Skeletal muscle cell (primary cell): ENCODE measurements around the gene CUBN.

Source experiments
- DNase-seq: peaks from one replicate; pipeline ENCODE4 v3.0.0-alpha.2; 2010; ENCODE audit warnings: low read depth
- H3K4me3 ChIP-seq: 2 replicates; pipeline ENCODE4 v1.5.1; 2011; ENCODE audit warnings: low read depth, mild to moderate bottlenecking, control low read depth, low read length, moderate library complexity

Gene CUBN

DNA sequence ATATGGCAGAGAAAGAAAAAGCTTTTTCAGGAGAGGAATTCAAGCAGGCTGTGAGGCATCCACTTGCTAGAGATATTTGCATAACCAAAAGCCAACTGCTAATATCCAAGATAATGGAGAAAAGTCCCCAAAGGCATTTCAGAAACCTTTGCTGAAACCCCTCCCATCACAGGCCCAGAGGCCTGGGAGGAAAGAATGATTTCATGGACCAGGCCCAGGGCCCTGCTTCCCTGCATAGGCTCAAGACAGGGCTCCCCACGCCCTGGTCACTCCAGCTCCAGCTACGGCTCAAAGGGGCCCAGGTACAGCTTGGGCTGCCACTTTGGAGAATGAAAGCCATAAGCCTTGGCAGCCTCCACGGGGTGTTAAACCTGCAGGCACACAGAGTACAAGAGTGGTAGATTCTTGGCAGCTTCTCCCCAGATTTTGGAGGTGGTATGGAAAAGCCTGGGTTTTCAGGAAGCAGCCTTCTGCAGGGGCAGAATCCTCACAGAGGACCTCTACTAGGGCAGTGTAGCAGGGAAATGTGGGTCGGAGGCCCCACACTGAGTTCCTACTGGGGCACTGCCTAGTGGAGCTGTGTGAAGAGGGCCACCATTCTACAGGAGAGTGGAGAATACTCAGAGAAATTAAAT lies 306.8 kb downstream of the CUBN start:
- H3K4me3 ChIP-seq, result no peak overlapping the region
- DNase-seq, result no peak

- no peak for DNase-seq
- H3K4me3 ChIP-seq, result no peak overlapping the region
Measured at GRCh38 chr10:16822027-16822426, 307.6 kb downstream of the CUBN start.

DNA sequence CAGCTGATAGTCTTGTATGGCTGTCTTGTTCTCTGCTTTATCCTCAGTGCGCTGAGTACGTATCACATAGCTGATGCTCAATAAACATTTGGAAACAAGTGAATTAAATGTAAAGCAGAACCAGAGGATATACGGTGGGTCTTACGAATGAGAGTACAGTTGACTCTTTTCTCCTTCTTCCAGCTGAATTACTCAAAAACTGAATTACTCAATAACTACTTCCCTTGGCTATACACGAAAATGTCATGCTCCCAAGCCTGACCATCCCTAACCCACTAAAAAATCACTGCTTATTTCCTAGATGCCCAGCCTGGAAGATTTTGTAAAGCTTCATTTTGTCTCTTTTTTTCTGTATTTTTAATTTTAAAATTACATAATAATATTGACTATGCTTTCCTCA lies 309.2 kb downstream of the CUBN start:
- H3K4me3 ChIP-seq, result no peak overlapping the region
- no peak for DNase-seq

DNA sequence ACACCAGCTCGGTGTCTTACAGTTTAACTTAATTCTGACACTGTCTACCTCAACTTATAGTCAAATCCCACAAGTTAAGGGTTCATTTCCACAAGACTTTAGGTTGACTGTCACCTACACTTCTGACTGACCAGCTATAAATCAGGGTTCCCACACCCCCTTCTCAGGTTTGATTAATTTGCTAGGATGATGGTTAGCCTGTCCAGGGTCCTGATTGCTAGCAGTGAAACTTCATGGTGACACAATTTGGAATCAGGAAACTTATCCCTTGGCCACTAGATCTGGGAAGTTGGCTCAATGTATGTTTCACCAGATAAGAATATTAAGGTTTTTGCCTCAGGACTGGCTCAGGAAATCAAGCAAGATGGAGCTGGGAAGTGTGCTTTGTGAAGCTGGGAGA lies 309.6 kb downstream of the CUBN start:
- no peak overlapping the region for H3K4me3 ChIP-seq
- DNase-seq, result no peak

- no peak for DNase-seq
- no peak overlapping the region for H3K4me3 ChIP-seq
Measured at GRCh38 chr10:16819436-16819835, 310.2 kb downstream of the CUBN start.

DNA sequence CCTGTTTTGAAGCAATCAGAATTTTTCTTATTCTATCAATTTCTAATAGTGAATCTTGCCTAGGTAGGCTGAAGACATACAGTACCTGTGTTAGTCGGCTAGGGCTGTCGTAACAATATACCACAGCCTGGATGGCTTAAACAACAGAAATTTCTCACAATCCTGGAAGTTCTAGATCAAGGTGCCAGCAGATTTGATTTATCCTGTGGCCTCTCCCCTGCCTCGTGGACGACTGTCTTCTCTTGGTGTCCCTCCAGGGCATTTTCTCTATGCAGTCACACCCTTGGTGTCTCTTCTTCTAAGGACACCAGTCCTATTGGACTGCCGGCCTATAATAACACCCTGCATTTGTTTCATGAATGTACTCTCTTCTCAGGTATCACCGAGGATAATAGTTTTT lies 310.6 kb downstream of the CUBN start:
- H3K4me3 ChIP-seq, result no peak overlapping the region
- DNase-seq, result no peak

DNA sequence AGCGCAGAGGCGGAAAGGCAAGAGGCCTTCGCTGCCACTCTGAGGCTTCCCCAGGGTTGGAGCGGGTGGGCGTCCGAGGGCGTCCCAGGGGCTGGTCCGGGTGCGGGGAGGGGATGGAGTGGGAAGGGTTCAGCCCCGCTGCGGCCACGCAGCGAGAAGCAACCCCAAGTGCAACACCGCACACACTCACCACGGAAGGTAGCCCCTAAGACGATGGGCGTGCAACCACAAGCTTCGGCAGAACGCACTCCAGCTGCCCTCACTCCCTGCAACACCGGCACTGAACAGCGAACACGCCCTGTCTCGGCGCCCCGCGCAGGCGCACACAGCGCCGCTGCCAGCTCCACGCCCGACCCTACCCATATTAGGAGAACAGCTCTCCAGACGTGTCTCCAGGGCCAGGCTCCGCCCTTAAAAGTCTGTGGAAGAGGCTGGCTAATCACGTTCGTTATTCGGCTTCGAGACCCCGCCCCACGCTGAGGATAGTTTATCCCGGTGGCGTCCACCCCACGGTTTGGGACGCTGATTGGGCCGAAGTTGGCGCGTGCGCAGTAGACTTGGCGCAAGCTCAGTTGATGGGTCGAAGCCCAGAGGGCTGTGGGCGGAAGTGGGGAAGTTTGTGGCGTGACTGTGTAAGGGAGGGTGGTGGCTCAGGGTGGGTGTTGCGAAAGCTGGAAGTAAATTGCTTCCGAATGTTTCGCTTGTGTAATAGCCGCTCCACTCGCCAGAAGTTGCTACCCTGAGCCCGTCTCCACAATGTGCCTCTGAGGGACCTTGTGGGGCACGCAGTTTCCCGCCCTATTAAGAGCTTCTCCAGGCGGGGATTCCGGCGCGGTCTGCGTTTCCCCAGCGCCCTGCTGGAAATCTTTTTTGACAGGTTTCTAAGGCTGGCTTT lies 312.2 kb downstream of the CUBN start, which contains the start of gene RSU1:
Gene RSU1, minus strand, starts transcription at position 300 of the 895 bp plus-strand sequence. CDS start 343 bp downstream, outside the sequence.
- DNase-seq, result peak; percentile 99
- peak within 1 kb of the TSS; percentile 87 for H3K4me3 ChIP-seq

DNA sequence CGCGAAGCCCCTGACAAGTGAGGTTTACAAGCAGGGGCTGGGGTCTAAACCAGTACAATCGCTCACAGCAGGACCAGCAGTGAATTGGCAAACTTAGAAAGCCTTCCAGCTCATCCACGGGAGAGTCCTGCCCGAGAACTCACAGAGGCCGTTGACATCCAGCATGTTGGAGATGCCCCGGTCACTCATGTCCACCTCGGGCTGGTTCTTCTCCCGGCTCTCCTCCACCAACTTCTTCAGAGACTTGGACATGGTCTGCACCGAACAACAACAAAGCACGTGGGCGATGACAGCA lies 312.8 kb downstream of the CUBN start:
- peak overlapping the region; percentile 87 for H3K4me3 ChIP-seq
- DNase-seq, result no peak

DNA sequence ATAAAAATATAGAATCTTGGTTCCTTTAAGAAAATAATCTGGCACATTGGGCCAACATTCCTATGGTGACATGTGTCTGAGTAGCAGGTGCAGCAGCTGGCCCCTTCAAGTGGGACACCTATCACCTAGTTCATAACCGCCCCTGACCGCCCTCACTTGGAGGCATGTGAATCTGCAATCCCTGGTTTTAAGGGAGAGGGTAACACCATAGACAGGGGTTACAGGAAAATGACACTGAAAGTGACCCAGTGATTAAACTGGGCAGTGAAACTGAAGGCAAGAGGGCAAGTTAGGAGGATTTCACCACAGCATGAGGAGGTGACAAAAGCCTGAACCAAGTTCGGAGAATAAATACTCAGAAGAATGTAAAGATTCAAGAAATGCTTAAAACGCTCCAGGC lies 313.4 kb downstream of the CUBN start:
- DNase-seq, result no peak
- peak overlapping the region; percentile 87 for H3K4me3 ChIP-seq

DNA sequence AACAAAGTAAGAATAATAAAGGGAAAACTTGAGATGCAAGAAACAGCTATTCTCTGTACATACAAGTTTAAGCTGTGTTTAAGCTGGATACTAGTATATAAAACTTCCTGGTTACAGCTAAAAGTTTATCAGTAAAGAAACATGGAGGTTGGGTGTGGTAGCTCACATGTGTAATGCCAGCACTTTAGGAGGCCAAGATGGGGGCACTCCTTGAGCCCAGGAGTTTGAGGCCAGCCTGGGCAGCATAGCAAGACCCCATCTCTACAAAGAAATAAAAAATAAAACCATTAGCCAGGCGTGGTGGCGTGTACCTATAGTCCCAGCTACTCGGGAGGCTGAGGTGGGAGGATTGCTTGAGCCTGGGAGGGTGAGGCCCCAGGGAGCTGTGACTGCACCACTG lies 315.6 kb downstream of the CUBN start:
- no peak overlapping the region for H3K4me3 ChIP-seq

DNA sequence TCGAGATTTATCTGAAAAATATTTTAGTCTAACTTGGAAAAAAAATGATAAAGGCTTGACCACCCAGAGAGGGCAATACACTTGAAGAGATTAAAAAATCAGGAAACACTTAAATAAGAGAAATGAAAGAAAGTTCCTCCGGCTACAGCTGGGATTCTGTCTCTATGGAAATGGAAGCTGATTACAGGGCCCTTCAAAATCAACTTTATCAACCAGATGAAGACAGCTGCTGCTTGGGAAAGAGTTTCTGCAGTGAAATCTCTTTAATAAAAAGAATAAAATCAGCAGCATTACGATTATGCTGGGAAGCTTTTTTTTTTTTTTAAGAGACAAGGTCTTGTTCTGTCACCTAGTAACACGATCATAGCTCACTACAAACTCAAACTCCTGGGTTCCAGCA lies 316.9 kb downstream of the CUBN start:
- no peak for DNase-seq
- H3K4me3 ChIP-seq, result no peak overlapping the region

More for the DNA sequence above, 315.6 kb downstream of the CUBN start:
- no peak for DNase-seq

GRCh38 chr10:16811765-16812164 lies 317.8 kb downstream of the CUBN start:
- no peak overlapping the region for H3K4me3 ChIP-seq
- no peak for DNase-seq

GRCh38 chr10:16811292-16811691 lies 318.3 kb downstream of the CUBN start:
- H3K4me3 ChIP-seq, result no peak overlapping the region
- DNase-seq, result no peak

DNA sequence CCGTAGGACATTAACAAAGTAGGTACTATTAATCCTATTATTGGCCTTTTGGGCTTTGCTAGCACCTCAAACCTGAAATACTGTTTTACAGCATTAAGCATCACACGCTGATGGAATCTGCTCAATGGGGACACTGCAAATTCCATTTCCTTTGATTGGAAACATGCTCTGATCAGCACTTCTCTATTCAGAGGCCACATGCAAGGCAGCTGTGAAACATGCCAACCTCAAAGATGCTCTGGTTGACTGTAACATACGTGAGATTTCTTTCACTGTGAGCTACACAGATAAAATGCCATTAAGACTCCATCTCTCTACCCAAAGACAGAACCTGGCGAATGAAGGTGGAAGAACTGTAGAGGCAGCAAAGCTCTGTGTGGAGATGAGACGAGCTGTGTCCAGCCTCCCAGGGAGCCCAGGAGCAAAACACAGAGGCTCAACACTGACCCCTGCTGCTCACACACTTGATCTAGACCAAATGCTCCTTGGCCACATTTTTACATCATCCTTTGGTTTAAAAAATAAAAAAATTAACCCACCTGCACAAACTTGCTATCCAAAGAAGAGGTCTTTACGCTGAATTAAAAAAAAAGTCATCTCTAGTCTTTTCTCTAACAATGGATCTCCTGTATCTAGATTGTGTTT lies 320.4 kb downstream of the CUBN start:
- DNase-seq, result no peak
- H3K4me3 ChIP-seq, result no peak overlapping the region

GRCh38 chr10:16804123-16804522 lies 325.5 kb downstream of the CUBN start:
- no peak overlapping the region for H3K4me3 ChIP-seq
- no peak for DNase-seq

- H3K4me3 ChIP-seq, result no peak overlapping the region
- no peak for DNase-seq
Measured at GRCh38 chr10:16803464-16803863, 326.1 kb downstream of the CUBN start.

GRCh38 chr10:16799621-16800020 lies 330.0 kb downstream of the CUBN start:
- no peak for DNase-seq
- H3K4me3 ChIP-seq, result no peak overlapping the region

GRCh38 chr10:16798571-16798970 lies 331.0 kb downstream of the CUBN start:
- no peak overlapping the region for H3K4me3 ChIP-seq
- DNase-seq, result no peak

GRCh38 chr10:16795410-16796073 lies 334.1 kb downstream of the CUBN start:
- DNase-seq, result no peak
- no peak overlapping the region for H3K4me3 ChIP-seq

- H3K4me3 ChIP-seq, result no peak overlapping the region
- no peak for DNase-seq
Measured at GRCh38 chr10:16794005-16794404, 335.6 kb downstream of the CUBN start.
